Upper lobe of left lung (tissue), 4 donors: ENCODE data around the gene TBC1D17.

ENCODE experiments used
- POLR2A ChIP-seq, 4 donors: fragments of 450-650 bp; IDR thresholded peaks; one replicate each; pipeline ENCODE4 v1.5.1; 2016 to 2017; ENCODE audit warnings: antibody characterized with exemption in 4 of 4, mild to moderate bottlenecking in 2 of 4
- TF ChIP-seq, protein P1 (sequence below), 6 experiments: fragments of 450-650 bp in 4 of 6; fragments of 200-600 bp in 2 of 6; sonication (generic) in 2 of 6; IDR thresholded peaks; one replicate each; pipeline ENCODE4 v1.5.1; 2016 to 2019; ENCODE audit warnings: antibody characterized with exemption in 6 of 6

DNA sequence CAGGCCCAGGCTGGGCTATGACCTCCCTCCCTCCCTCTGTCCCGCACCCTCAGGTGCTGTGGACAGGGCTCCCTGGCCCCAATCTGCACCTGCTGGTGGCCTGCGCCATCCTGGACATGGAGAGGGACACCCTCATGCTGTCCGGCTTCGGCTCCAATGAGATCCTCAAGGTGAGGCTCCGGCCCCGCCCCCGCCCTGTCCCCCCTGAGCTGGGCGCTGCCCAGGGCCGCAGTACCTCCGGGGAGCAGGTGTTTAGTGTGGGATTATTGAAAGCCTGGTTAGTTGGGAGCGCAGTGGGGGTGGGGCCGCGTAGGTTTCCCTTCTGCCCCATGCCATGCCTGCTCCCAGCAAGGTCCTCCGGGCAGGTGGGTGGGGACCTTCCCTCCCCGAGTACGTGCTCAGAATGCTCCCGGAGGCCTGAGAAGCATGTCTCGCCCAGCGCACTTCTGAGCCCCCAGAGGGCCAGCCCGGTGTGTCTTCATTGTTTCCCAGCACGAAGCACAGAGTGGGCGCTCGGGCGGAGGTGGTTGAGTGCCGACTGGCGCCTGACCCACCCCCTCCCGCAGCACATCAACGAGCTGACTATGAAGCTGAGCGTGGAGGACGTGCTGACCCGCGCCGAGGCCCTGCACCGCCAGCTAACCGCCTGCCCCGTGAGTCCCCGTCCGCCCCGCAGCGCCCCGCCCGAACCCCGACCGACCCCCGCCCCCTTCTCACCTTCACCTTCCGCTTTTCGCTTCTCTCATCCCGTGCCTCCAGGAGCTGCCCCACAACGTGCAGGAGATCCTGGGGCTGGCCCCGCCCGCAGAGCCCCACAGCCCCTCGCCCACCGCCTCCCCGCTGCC, 10.4 kb downstream of the TBC1D17 start:
- TF ChIP-seq, protein P1, sequence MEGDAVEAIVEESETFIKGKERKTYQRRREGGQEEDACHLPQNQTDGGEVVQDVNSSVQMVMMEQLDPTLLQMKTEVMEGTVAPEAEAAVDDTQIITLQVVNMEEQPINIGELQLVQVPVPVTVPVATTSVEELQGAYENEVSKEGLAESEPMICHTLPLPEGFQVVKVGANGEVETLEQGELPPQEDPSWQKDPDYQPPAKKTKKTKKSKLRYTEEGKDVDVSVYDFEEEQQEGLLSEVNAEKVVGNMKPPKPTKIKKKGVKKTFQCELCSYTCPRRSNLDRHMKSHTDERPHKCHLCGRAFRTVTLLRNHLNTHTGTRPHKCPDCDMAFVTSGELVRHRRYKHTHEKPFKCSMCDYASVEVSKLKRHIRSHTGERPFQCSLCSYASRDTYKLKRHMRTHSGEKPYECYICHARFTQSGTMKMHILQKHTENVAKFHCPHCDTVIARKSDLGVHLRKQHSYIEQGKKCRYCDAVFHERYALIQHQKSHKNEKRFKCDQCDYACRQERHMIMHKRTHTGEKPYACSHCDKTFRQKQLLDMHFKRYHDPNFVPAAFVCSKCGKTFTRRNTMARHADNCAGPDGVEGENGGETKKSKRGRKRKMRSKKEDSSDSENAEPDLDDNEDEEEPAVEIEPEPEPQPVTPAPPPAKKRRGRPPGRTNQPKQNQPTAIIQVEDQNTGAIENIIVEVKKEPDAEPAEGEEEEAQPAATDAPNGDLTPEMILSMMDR (IDR thresholded peaks at IDR 0.05): no peak
- TF ChIP-seq POLR2A (IDR thresholded peaks at IDR 0.05): no peak
